ENCODE results near the gene GTSE1.

GTSE1 gene

GRCh38 chr22:46353483-46354105 lies 56.9 kb downstream of the GTSE1 start:
- H3K27ac ChIP-seq (ENCODE audit: low read depth, low read length, severe bottlenecking): no peak overlapping the region
- peaks cover 79% of the 10 kb centered on the region for H3K36me3 ChIP-seq (ENCODE audit: control insufficient read depth, insufficient read depth, low read length)
- no peaks in the 10 kb centered on the region for H3K9me3 ChIP-seq (ENCODE audit: control insufficient read depth, low read length)
- H3K4me1 ChIP-seq (ENCODE audit: control insufficient read depth, insufficient read depth, low read length, poor library complexity, severe bottlenecking): no peaks in the 10 kb centered on the region
- 96 to 99% methylated on average over 6 to 8 of the region's 8 CpGs for WGBS, 2 experiments (ENCODE audit: insufficient coverage in 2 of 2)
- no peak overlapping the region for H3K4me3 ChIP-seq (ENCODE audit: extremely low read depth, insufficient read depth, low read length, poor library complexity, severe bottlenecking)

GRCh38 chr22:46354176-46354992 lies 57.7 kb downstream of the GTSE1 start:
- no peaks in the 10 kb centered on the region for H3K9me3 ChIP-seq (ENCODE audit: control insufficient read depth, low read length)
- 95 to 96% methylated on average over 12 to 19 of the region's 21 CpGs for WGBS, 2 experiments (ENCODE audit: insufficient coverage in 2 of 2)
- no peak overlapping the region for H3K27ac ChIP-seq (ENCODE audit: low read depth, low read length, severe bottlenecking)
- H3K4me1 ChIP-seq (ENCODE audit: control insufficient read depth, insufficient read depth, low read length, poor library complexity, severe bottlenecking): no peaks in the 10 kb centered on the region
- no peak overlapping the region for H3K4me3 ChIP-seq (ENCODE audit: extremely low read depth, insufficient read depth, low read length, poor library complexity, severe bottlenecking)
- peaks cover 71% of the 10 kb centered on the region for H3K36me3 ChIP-seq (ENCODE audit: control insufficient read depth, insufficient read depth, low read length)

- Histone ChIP-seq H3K27ac (ENCODE audit: low read depth, low read length, severe bottlenecking) (no peak overlapping the region), H3K4me1 (ENCODE audit: control insufficient read depth, insufficient read depth, low read length, poor library complexity, severe bottlenecking) (no peaks in the 10 kb centered on the region), H3K9me3 (ENCODE audit: control insufficient read depth, low read length) (no peaks in the 10 kb centered on the region), H3K4me3 (ENCODE audit: extremely low read depth, insufficient read depth, low read length, poor library complexity, severe bottlenecking) (no peak overlapping the region), H3K36me3 (ENCODE audit: control insufficient read depth, insufficient read depth, low read length) (peaks cover 67% of the 10 kb centered on the region)
- 94 to 95% methylated on average over 4 to 5 of the region's 7 CpGs for WGBS, 2 experiments (ENCODE audit: insufficient coverage in 2 of 2)
Measured at GRCh38 chr22:46354993-46355305, 58.3 kb downstream of the GTSE1 start.

DNA sequence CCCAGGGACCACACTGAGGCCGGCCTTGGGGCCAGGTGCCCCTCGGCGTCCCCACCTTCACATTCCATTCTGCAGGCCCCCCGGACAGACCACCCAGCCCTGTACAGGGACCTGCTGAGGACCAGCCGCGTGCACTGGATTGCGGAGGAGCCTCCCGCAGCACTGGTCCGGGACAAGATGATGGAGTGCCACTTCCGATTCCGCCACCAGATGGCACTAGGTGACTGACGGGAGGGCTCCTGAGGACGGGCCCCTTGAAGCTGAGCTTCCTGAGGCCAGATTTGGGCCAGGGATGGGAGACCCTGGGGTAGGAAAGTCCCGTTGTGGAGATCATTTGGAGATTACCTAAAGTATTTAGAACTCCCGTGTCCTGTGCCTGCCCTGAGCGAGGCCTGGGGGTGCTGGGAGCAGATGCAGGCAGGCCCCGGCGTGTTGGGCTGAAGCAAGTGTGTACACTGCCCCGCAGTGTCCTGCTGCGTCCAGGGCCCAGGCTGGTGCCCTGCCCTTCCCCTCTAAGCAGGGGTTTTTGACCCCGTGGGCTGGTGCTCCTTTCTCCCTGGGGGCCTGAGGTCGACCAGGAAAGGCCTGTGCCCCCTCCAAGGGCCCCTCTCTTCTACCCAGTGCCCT lies 58.8 kb downstream of the GTSE1 start:
- no peak overlapping the region for H3K4me3 ChIP-seq (ENCODE audit: extremely low read depth, insufficient read depth, low read length, poor library complexity, severe bottlenecking)
- whole genome bisulfite sequencing, 2 experiments (ENCODE audit: insufficient coverage in 2 of 2): 59 to 68% methylated on average over 16 to 19 of the region's 22 CpGs
- peaks cover 61% of the 10 kb centered on the region for H3K36me3 ChIP-seq (ENCODE audit: control insufficient read depth, insufficient read depth, low read length)
- no peaks in the 10 kb centered on the region for H3K4me1 ChIP-seq (ENCODE audit: control insufficient read depth, insufficient read depth, low read length, poor library complexity, severe bottlenecking)
- no peak overlapping the region for H3K27ac ChIP-seq (ENCODE audit: low read depth, low read length, severe bottlenecking)
- no peaks in the 10 kb centered on the region for H3K9me3 ChIP-seq (ENCODE audit: control insufficient read depth, low read length)

GRCh38 chr22:46355996-46356471 lies 59.4 kb downstream of the GTSE1 start:
- Histone ChIP-seq H3K27ac (ENCODE audit: low read depth, low read length, severe bottlenecking) (no peak overlapping the region), H3K36me3 (ENCODE audit: control insufficient read depth, insufficient read depth, low read length) (peaks cover 56% of the 10 kb centered on the region), H3K9me3 (ENCODE audit: control insufficient read depth, low read length) (no peaks in the 10 kb centered on the region), H3K4me3 (ENCODE audit: extremely low read depth, insufficient read depth, low read length, poor library complexity, severe bottlenecking) (no peak overlapping the region), H3K4me1 (ENCODE audit: control insufficient read depth, insufficient read depth, low read length, poor library complexity, severe bottlenecking) (no peaks in the 10 kb centered on the region)
- WGBS, 2 experiments (ENCODE audit: insufficient coverage in 2 of 2): 96 to 99% methylated on average over 8 to 9 of the region's 12 CpGs

DNA sequence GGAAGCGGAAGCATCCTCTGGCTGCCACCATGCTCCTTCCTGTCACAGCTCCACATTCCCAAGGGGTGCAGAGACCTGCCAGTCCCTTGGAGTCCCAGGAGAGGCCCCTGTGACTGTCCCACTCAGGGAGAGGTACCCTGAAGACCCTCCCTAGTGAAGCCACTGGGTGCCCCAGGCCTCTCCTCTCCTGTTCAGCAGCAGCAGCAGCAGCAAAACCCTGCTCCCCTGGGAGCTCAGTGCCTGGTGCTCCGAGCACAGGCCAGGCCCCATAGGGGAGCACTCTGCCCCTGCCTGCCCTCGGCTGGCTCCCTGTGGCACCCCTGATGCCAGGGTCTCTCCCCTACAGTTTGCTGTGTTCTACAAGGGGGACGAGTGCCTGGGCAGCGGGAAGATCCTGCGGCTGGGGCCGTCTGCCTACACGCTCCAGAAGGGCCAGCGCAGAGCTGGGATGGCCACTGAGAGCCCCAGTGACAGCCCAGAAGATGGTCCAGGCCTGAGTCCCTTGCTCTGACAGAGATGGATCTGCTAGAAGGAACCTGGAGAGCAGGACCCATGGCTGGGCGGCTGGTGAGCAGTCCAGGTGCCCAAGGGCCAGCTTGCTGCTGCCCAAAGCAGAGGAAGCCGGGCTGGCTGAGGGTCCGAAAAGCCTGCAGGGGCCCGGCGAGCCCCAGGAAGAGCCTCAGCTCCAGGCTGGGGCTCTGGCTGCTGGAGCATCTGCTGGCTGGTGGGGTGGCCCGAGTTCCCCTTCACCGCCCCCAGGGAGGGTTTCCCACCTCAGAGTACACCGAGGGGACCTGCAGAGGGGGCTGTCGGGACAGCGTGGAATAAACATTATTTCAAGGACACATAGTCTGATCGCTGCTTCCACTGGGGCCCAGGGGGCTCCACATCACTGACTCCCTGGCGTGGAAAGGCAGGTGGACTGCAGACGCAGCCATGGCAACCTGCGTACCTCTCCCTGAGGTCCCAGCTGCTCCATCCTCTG lies 60.1 kb downstream of the GTSE1 start:
- H3K4me3 ChIP-seq (ENCODE audit: extremely low read depth, insufficient read depth, low read length, poor library complexity, severe bottlenecking): no peak overlapping the region
- H3K36me3 ChIP-seq (ENCODE audit: control insufficient read depth, insufficient read depth, low read length): peaks cover 49% of the 10 kb centered on the region
- 89 to 94% methylated on average over 18 to 21 of the region's 23 CpGs for WGBS, 2 experiments (ENCODE audit: insufficient coverage in 2 of 2)
- H3K27ac ChIP-seq (ENCODE audit: low read depth, low read length, severe bottlenecking): no peak overlapping the region
- no peaks in the 10 kb centered on the region for H3K9me3 ChIP-seq (ENCODE audit: control insufficient read depth, low read length)
- no peaks in the 10 kb centered on the region for H3K4me1 ChIP-seq (ENCODE audit: control insufficient read depth, insufficient read depth, low read length, poor library complexity, severe bottlenecking)

- no peak overlapping the region for H3K4me3 ChIP-seq (ENCODE audit: extremely low read depth, insufficient read depth, low read length, poor library complexity, severe bottlenecking)
- H3K9me3 ChIP-seq (ENCODE audit: control insufficient read depth, low read length): no peaks in the 10 kb centered on the region
- H3K36me3 ChIP-seq (ENCODE audit: control insufficient read depth, insufficient read depth, low read length): peaks cover 40% of the 10 kb centered on the region
- no peak overlapping the region for H3K27ac ChIP-seq (ENCODE audit: low read depth, low read length, severe bottlenecking)
- no peaks in the 10 kb centered on the region for H3K4me1 ChIP-seq (ENCODE audit: control insufficient read depth, insufficient read depth, low read length, poor library complexity, severe bottlenecking)
- WGBS, 2 experiments (ENCODE audit: insufficient coverage in 2 of 2): 95 to 99% methylated on average over 17 of the region's 19 CpGs
Measured at GRCh38 chr22:46357711-46358520, 61.2 kb downstream of the GTSE1 start.

DNA sequence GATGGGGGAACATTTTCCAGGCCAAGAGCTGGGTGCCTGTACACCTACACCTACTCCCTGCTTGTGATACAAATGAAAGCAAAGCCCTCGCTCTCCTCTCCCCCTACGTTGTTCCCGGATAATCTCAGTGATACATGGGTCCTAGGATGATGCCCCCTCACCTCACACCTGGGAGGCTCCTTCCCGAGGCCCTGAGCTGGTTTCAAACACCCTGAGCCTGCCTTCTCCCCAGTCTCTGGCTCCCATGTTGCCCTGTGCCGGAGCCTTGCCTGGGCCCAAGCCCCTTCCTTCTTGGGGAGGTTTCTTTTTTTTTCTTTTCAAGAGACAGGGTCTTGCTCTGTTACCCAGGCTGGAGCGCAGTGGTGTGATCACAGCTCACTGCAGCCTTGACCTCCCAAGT lies 62.1 kb downstream of the GTSE1 start:
- Histone ChIP-seq H3K27ac (ENCODE audit: low read depth, low read length, severe bottlenecking) (no peak overlapping the region), H3K4me3 (ENCODE audit: extremely low read depth, insufficient read depth, low read length, poor library complexity, severe bottlenecking) (no peak overlapping the region), H3K4me1 (ENCODE audit: control insufficient read depth, insufficient read depth, low read length, poor library complexity, severe bottlenecking) (no peaks in the 10 kb centered on the region), H3K36me3 (ENCODE audit: control insufficient read depth, insufficient read depth, low read length) (peaks cover 33% of the 10 kb centered on the region), H3K9me3 (ENCODE audit: control insufficient read depth, low read length) (no peaks in the 10 kb centered on the region)
- 94 to 98% methylated on average over 4 to 5 of the region's 6 CpGs for WGBS, 2 experiments (ENCODE audit: insufficient coverage in 2 of 2)

DNA sequence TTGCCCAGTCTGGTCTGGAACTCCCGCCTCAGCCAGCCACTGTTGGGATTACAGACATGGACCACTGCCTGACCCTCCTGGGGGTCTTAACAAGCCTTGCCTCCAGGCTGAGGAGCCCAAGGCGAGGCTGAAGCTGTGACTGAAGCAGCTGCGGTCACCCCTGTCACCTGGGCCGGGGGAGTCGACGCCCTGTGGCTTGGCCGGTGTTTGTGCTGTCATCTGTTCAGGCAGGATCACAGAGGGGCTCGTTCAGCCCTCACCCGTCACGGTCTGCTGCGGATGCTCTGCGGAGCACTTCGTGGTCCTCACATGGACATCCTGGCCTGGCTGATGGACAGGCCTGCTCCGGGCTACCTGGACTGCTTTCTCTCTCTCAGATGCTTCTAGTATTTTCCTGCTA lies 62.7 kb downstream of the GTSE1 start:
- Histone ChIP-seq H3K4me1 (ENCODE audit: control insufficient read depth, insufficient read depth, low read length, poor library complexity, severe bottlenecking) (no peaks in the 10 kb centered on the region), H3K36me3 (ENCODE audit: control insufficient read depth, insufficient read depth, low read length) (peaks cover 27% of the 10 kb centered on the region), H3K4me3 (ENCODE audit: extremely low read depth, insufficient read depth, low read length, poor library complexity, severe bottlenecking) (no peak overlapping the region), H3K9me3 (ENCODE audit: control insufficient read depth, low read length) (no peaks in the 10 kb centered on the region), H3K27ac (ENCODE audit: low read depth, low read length, severe bottlenecking) (no peak overlapping the region)
- 94 to 95% methylated on average over 13 to 14 of the region's 14 CpGs for WGBS, 2 experiments (ENCODE audit: insufficient coverage in 2 of 2)

Measured in mesodermal cell (in vitro differentiated cells).